Endodermal cell (in vitro differentiated cells): Measurements from ENCODE around the gene MAN2B1. TPM values are rescaled to one million over a fixed set of nuclear protein-coding genes. Genes with fewer than 3 reads are reported as not detected.
A peak's percentile ranks its signal among the peaks of the same experiment; 100 is the strongest.

Experiments used
- DNase-seq: peaks from one replicate; pipeline ENCODE4 v3.0.0-alpha.2; 2017
- H3K27ac ChIP-seq: 2 replicates; pipeline ENCODE4 v1.5.1; 2013; ENCODE audit warnings: mild to moderate bottlenecking, low read depth, low read length, moderate library complexity
- H3K27me3 ChIP-seq: 2 replicates; pipeline ENCODE4 v1.6.1; 2013; ENCODE audit warnings: mild to moderate bottlenecking, low read length, moderate library complexity; ENCODE audit not compliant: insufficient read depth, control insufficient read depth, poor library complexity, severe bottlenecking
- H3K36me3 ChIP-seq: 2 replicates; pipeline ENCODE4 v1.7.0; 2013; ENCODE audit warnings: mild to moderate bottlenecking, low read length, moderate library complexity; ENCODE audit not compliant: control insufficient read depth, insufficient read depth
- H3K4me1 ChIP-seq: one replicate; pipeline ENCODE4 v1.7.0; 2013; ENCODE audit warnings: low read length; ENCODE audit not compliant: control insufficient read depth, insufficient read depth
- H3K4me3 ChIP-seq: 2 replicates; pipeline ENCODE4 v1.5.1; 2013; ENCODE audit warnings: mild to moderate bottlenecking, low read length, moderate library complexity
- H3K9ac ChIP-seq: 2 replicates; pipeline ENCODE4 v1.6.1; 2013; ENCODE audit warnings: mild to moderate bottlenecking, low read length, moderate library complexity; ENCODE audit not compliant: poor library complexity, severe bottlenecking; ENCODE audit errors: extremely low read depth
- H3K9me3 ChIP-seq: 2 replicates; pipeline ENCODE4 v1.6.1; 2013; ENCODE audit warnings: mild to moderate bottlenecking, low read length, moderate library complexity; ENCODE audit not compliant: control insufficient read depth
- H3K27ac Mint-ChIP-seq: 2 replicates; pipeline ENCODE4 v1.8.0; 2020; ENCODE audit warnings: mixed read lengths
- H3K27me3 Mint-ChIP-seq: 2 replicates; pipeline ENCODE4 v1.8.0; 2021; ENCODE audit warnings: mild to moderate bottlenecking, mixed read lengths; ENCODE audit not compliant: insufficient read depth
- H3K36me3 Mint-ChIP-seq: 2 replicates; pipeline ENCODE4 v1.8.0; 2020; ENCODE audit warnings: low read depth, mixed read lengths
- H3K4me1 Mint-ChIP-seq: 2 replicates; pipeline ENCODE4 v1.8.0; 2020; ENCODE audit warnings: mixed read lengths
- H3K4me3 Mint-ChIP-seq: 2 replicates; pipeline ENCODE4 v1.8.0; 2020; ENCODE audit warnings: mild to moderate bottlenecking, moderate library complexity, mixed read lengths
- H3K9me3 Mint-ChIP-seq: 2 replicates; pipeline ENCODE4 v1.8.0; 2020; ENCODE audit warnings: mild to moderate bottlenecking, mixed read lengths
- CTCF ChIP-seq: fragments of 200-600 bp; sonication (generic); conservative IDR thresholded peaks from 2 replicates; pipeline ENCODE4 v1.5.0; 2021; ENCODE audit warnings: antibody characterized with exemption, mild to moderate bottlenecking
- WGBS, 2 experiments: methylation state at CpG; one replicate each; pipeline versions ENCODE4 v1.1.5 to v1.1.7; 2013; ENCODE audit warnings: missing lambda C conversion rate in 2 of 2, mixed read lengths in 1 of 2; ENCODE audit not compliant: insufficient coverage in 1 of 2, insufficient read length in 1 of 2; 5-methylcytosine and 5-hydroxymethylcytosine counted together
- total RNA-seq, 2 donors: library from RNA; stranded (reverse); fragmentation: NEBNext Ultra II Directional in 1 of 2; extraction: Animal tissue kit (Norgen Biotek cat#: 25700) in 1 of 2; gene quantifications; 2 replicates in 1 of 2; 3 replicates in 1 of 2; pipeline ENCODE4 v1.2.1, GENCODE V29; 2021

Gene MAN2B1
- total RNA-seq, 2 donors from 2014 or later, result 101 to 113 TPM

- H3K9me3 ChIP-seq, result no peaks in the 10 kb centered on the region
- H3K27me3 Mint-ChIP-seq, result no peaks in the 10 kb centered on the region
- peak; percentile 87 for DNase-seq
- H3K4me3 Mint-ChIP-seq, result peak overlapping the region; percentile 96
- peak overlapping the region; percentile 22 for H3K27ac ChIP-seq
- no peaks in the 10 kb centered on the region for H3K27me3 ChIP-seq
- H3K4me1 Mint-ChIP-seq, result peaks cover 22% of the 10 kb centered on the region
- H3K4me1 ChIP-seq, result no peaks in the 10 kb centered on the region
- WGBS, 2 experiments, result 0 to 1% methylated on average over 26 to 64 of the region's 64 CpGs
- no peaks in the 10 kb centered on the region for H3K9me3 Mint-ChIP-seq
- TF ChIP-seq CTCF, result peak; percentile 33
- H3K27ac Mint-ChIP-seq, result peak overlapping the region; percentile 98
- peak overlapping the region; percentile 56 for H3K9ac ChIP-seq
- peaks cover 26% of the 10 kb centered on the region for H3K36me3 Mint-ChIP-seq
- peak overlapping the region; percentile 93 for H3K4me3 ChIP-seq
- H3K36me3 ChIP-seq, result peaks cover 38% of the 10 kb centered on the region
These were observed 3.0 kb upstream of the MAN2B1 start for GRCh38 chr19:12669270-12670158.

- peaks cover 22% of the 10 kb centered on the region for H3K4me1 Mint-ChIP-seq
- peaks cover 25% of the 10 kb centered on the region for H3K36me3 Mint-ChIP-seq
- Histone ChIP-seq H3K9ac (peak overlapping the region; percentile 56), H3K27me3 (no peaks in the 10 kb centered on the region), H3K27ac (no peak overlapping the region), H3K4me1 (no peaks in the 10 kb centered on the region), H3K4me3 (peak overlapping the region; percentile 93), H3K36me3 (peaks cover 32% of the 10 kb centered on the region), H3K9me3 (no peaks in the 10 kb centered on the region)
- TF ChIP-seq CTCF, result no peak
- H3K27ac Mint-ChIP-seq, result peak overlapping the region; percentile 98
- WGBS, 2 experiments, result 2% methylated on average over 24 of the region's 24 CpGs; no CpG with 5 or more reads in 1 of the 2 experiments
- no peaks in the 10 kb centered on the region for H3K9me3 Mint-ChIP-seq
- H3K27me3 Mint-ChIP-seq, result no peaks in the 10 kb centered on the region
- DNase-seq, result no peak
- H3K4me3 Mint-ChIP-seq, result peak overlapping the region; percentile 96
These were observed 2.4 kb upstream of the MAN2B1 start for GRCh38 chr19:12668932-12669269.

GRCh38 chr19:12668346-12668745 is 1.8 kb upstream of the MAN2B1 start:
- no peak overlapping the region for H3K27ac ChIP-seq
- H3K4me3 ChIP-seq, result peak overlapping the region; percentile 93
- peak overlapping the region; percentile 56 for H3K9ac ChIP-seq
- no peak for TF ChIP-seq CTCF
- no peaks in the 10 kb centered on the region for H3K9me3 ChIP-seq
- H3K27me3 Mint-ChIP-seq, result no peaks in the 10 kb centered on the region
- no peaks in the 10 kb centered on the region for H3K4me1 ChIP-seq
- peak overlapping the region; percentile 96 for H3K4me3 Mint-ChIP-seq
- peaks cover 22% of the 10 kb centered on the region for H3K4me1 Mint-ChIP-seq
- H3K27me3 ChIP-seq, result no peaks in the 10 kb centered on the region
- WGBS, 2 experiments, result 82 to 88% methylated on average over 8 of the region's 8 CpGs
- H3K36me3 Mint-ChIP-seq, result peaks cover 27% of the 10 kb centered on the region
- H3K9me3 Mint-ChIP-seq, result no peaks in the 10 kb centered on the region
- no peak for DNase-seq
- peak overlapping the region; percentile 98 for H3K27ac Mint-ChIP-seq
- H3K36me3 ChIP-seq, result peaks cover 32% of the 10 kb centered on the region
